Purkinje cell (primary cell): ENCODE results near the gene TNRC6C. TPM values are rescaled to one million over a fixed set of nuclear protein-coding genes. Genes with fewer than 3 reads are reported as not detected.

Source experiments
- polyA plus RNA-seq: library from polyadenylated mRNA; unstranded; fragments of >200 nt; fragmentation: Nextera tagmentation; gene quantifications from 2 replicates; pipeline ENCODE4 v1.2.1, GENCODE V29; 2014

The TNRC6C gene
- 3.9 and 4.4 TPM in 2 replicates for polyA plus RNA-seq

GRCh38 chr17:77957857-77958715 lies at the start of gene TNRC6C:
TSS of gene TNRC6C (plus strand) at chr17:77958703. CDS start at chr17:78004207, 45,504 bp downstream.

GRCh38 chr17:78128551-78129350 lies 170.2 kb downstream of the TNRC6C start, which contains the start of gene TMC6:
TSS of gene TMC6 (minus strand) at chr17:78128755. CDS start at chr17:78126832, 1,923 bp downstream.

GRCh38 chr17:78130437-78131101 lies 172.1 kb downstream of the TNRC6C start, which contains the start of gene TMC8:
TSS of gene TMC8 (plus strand) at chr17:78130771. CDS start at chr17:78131589, 818 bp downstream.

Other genes with a start within 250 kb of the TNRC6C start
- not detected in 2 replicates for gene TMC6, start 170.1 kb downstream of the TNRC6C start, polyA plus RNA-seq
- gene TMC8, start 172.1 kb downstream of the TNRC6C start, polyA plus RNA-seq = not detected in 2 replicates
- gene C17orf99, start 187.7 kb downstream of the TNRC6C start, polyA plus RNA-seq = not detected in 2 replicates
- 2.4 TPM in 1 of 2 replicates, not detected in the other for gene SYNGR2, start 209.9 kb downstream of the TNRC6C start, polyA plus RNA-seq
- 1.0 and 1.1 TPM in 2 replicates for gene TK1, start 228.3 kb downstream of the TNRC6C start, polyA plus RNA-seq
- gene AFMID, start 228.7 kb downstream of the TNRC6C start, polyA plus RNA-seq = 37.2 and 49.1 TPM in 2 replicates